ENCODE data around the gene MSH6. TPM values are rescaled to one million over a fixed set of nuclear protein-coding genes. Genes with fewer than 3 reads are reported as not detected.
A peak's percentile ranks its signal among the peaks of the same experiment; 100 is the strongest.

The MSH6 gene
- total and polyA plus RNA-seq, 2 of the 13 experiments (the other 11 are each of a cell fraction or from before 2014, with no cell fraction given) = 20.8 to 113 TPM

- peak; percentile 79 for TF ChIP-seq ZGPAT (CRISPR knock-in tag; IDR thresholded peaks at IDR 0.05)
- peak; percentile 87; the same call in 1 of the 2 replicates for TF ChIP-seq ZNF597 (CRISPR knock-in tag; IDR thresholded peaks at IDR 0.05)
- TF ChIP-seq ZNF18 (CRISPR knock-in tag; IDR thresholded peaks at IDR 0.05; ENCODE audit: insufficient replicate concordance) = peak; percentile 66
- TF ChIP-seq CBX5 (CRISPR knock-in tag; IDR thresholded peaks at IDR 0.05; ENCODE audit: borderline replicate concordance) = no peak
- TF ChIP-seq SP4 (CRISPR knock-in tag; IDR thresholded peaks at IDR 0.05) = peak; percentile 96
- peak; percentile 23; the same call in 1 of the 2 replicates for TF ChIP-seq ZNF710 (CRISPR knock-in tag; IDR thresholded peaks at IDR 0.05; ENCODE audit: borderline replicate concordance)
- TF ChIP-seq NR1H2 (CRISPR knock-in tag; IDR thresholded peaks at IDR 0.05; ENCODE audit: borderline replicate concordance, low read depth) = peak; percentile 77
- no peak for TF ChIP-seq AKNA (CRISPR knock-in tag; IDR thresholded peaks at IDR 0.05; ENCODE audit: borderline replicate concordance)
- TF ChIP-seq CCDC6 (CRISPR knock-in tag; IDR thresholded peaks at IDR 0.05) = peak; percentile 95
- no peak for TF ChIP-seq ZBTB49 (CRISPR knock-in tag; IDR thresholded peaks at IDR 0.05; ENCODE audit: borderline replicate concordance)
- TF ChIP-seq KLF6 (CRISPR knock-in tag; IDR thresholded peaks at IDR 0.05) = peak; percentile 86
- peak; percentile 30; the same call in 1 of the 2 replicates for TF ChIP-seq ZFP36L2 (CRISPR knock-in tag; IDR thresholded peaks at IDR 0.05)
These were observed at the start of gene MSH6 (continued) for GRCh38 chr2:47782671-47783485.
